ENCODE data around the gene PPP1R7.

GRCh38 chr2:241163601-241164118 is 13.4 kb downstream of the PPP1R7 start:
- TF ChIP-seq CTCF (IDR thresholded peaks at IDR 0.05) (no peak), POLR2A (IDR thresholded peaks at IDR 0.05) (no peak)
